ENCODE data around the gene PAIP1.

GRCh38 chr5:43592363-43592762 lies 35.5 kb upstream of the PAIP1 start:
- TF ChIP-seq, protein P1, sequence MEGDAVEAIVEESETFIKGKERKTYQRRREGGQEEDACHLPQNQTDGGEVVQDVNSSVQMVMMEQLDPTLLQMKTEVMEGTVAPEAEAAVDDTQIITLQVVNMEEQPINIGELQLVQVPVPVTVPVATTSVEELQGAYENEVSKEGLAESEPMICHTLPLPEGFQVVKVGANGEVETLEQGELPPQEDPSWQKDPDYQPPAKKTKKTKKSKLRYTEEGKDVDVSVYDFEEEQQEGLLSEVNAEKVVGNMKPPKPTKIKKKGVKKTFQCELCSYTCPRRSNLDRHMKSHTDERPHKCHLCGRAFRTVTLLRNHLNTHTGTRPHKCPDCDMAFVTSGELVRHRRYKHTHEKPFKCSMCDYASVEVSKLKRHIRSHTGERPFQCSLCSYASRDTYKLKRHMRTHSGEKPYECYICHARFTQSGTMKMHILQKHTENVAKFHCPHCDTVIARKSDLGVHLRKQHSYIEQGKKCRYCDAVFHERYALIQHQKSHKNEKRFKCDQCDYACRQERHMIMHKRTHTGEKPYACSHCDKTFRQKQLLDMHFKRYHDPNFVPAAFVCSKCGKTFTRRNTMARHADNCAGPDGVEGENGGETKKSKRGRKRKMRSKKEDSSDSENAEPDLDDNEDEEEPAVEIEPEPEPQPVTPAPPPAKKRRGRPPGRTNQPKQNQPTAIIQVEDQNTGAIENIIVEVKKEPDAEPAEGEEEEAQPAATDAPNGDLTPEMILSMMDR (IDR thresholded peaks at IDR 0.05), result no peak
- TF ChIP-seq POLR2A (IDR thresholded peaks at IDR 0.05), result no peak
